SK-N-SH (cell line): ENCODE measurements around the gene HOXB8. TPM values are rescaled to one million over a fixed set of nuclear protein-coding genes. Genes with fewer than 3 reads are reported as not detected.

Experiments
- CTCF ChIA-PET: fragments of 300-600, 350-600 bp; formaldehyde crosslinking; extraction: SDS; loops from one replicate; lab custom pipeline; 2021; lab: Yijun Ruan, JAX
- POLR2A ChIA-PET: fragments of 350-600 bp; sonication (Branson Sonifier 250); formaldehyde crosslinking; extraction: SDS; loops from one replicate; lab custom pipeline; 2020; ENCODE audit warnings: antibody characterized with exemption, inconsistent platforms; lab: Yijun Ruan, JAX
- DNase-seq: peaks from one replicate; pipeline ENCODE4 v3.0.0; 2012
- H2AFZ ChIP-seq: fragments of 200-600 bp; sonication (generic); 2 replicates; pipeline ENCODE4 v1.8.1; 2016; ENCODE audit warnings: antibody characterized with exemption, mild to moderate bottlenecking, low read depth
- H3F3A ChIP-seq: fragments of 200-600 bp; sonication (generic); replicated peaks from 2 replicates; pipeline ENCODE3; 2016; ENCODE audit warnings: antibody characterized with exemption, mild to moderate bottlenecking; ENCODE audit not compliant: insufficient read depth
- H3K27ac ChIP-seq, 2 experiments: fragments of 200-500 bp in 1 of 2; fragments of 200-600 bp in 1 of 2; sonication (Bioruptor generic) in 1 of 2; sonication (generic), shearing (Covaris generic) in 1 of 2; 2 replicates each; pipeline versions ENCODE4 v1.5.1 to v1.6.1; 2014 to 2016; ENCODE audit warnings: low read depth in 2 of 2, inconsistent platforms in 1 of 2, low read length in 1 of 2, mild to moderate bottlenecking in 1 of 2, mixed read lengths in 1 of 2
- H3K27me3 ChIP-seq: fragments of 200-600 bp; sonication (generic), shearing (Covaris generic); 2 replicates; pipeline ENCODE4 v1.6.1; 2016; ENCODE audit warnings: mixed run types; ENCODE audit not compliant: insufficient read depth
- H3K36me3 ChIP-seq, 2 experiments: fragments of 200-500 bp in 1 of 2; fragments of 200-600 bp in 1 of 2; sonication (Bioruptor generic) in 1 of 2; sonication (generic) in 1 of 2; replicated peaks in 1 of 2; 2 replicates each; pipeline versions ENCODE3 to v1.5.1; 2014 to 2016; ENCODE audit warnings: low read length in 1 of 2, mild to moderate bottlenecking in 1 of 2; ENCODE audit not compliant: insufficient read depth in 2 of 2, control insufficient read depth in 1 of 2
- H3K4me1 ChIP-seq, 2 experiments: fragments of 200-500 bp in 1 of 2; fragments of 200-600 bp in 1 of 2; sonication (Bioruptor generic) in 1 of 2; sonication (generic), shearing (Covaris generic) in 1 of 2; 2 replicates each; pipeline versions ENCODE4 v1.5.1 to v1.6.1; 2014 to 2016; ENCODE audit warnings: low read depth in 1 of 2, low read length in 1 of 2, mixed run types in 1 of 2; ENCODE audit not compliant: insufficient read depth in 2 of 2, control insufficient read depth in 1 of 2
- H3K4me2 ChIP-seq: fragments of 200-600 bp; sonication (generic), shearing (Covaris generic); 2 replicates; pipeline ENCODE4 v1.6.1; 2017; ENCODE audit warnings: mixed run types
- H3K4me3 ChIP-seq, 2 experiments: fragments of 200-500 bp in 1 of 2; fragments of 200-600 bp in 1 of 2; sonication (Bioruptor generic) in 1 of 2; sonication (generic), shearing (Covaris generic) in 1 of 2; 2 replicates each; pipeline versions ENCODE4 v1.5.1 to v1.8.1; 2014 to 2016; ENCODE audit warnings: low read depth in 2 of 2, inconsistent platforms in 1 of 2, low read length in 1 of 2, mild to moderate bottlenecking in 1 of 2, mixed read lengths in 1 of 2, moderate library complexity in 1 of 2
- H3K79me2 ChIP-seq: fragments of 200-600 bp; sonication (generic); 2 replicates; pipeline ENCODE4 v1.8.1; 2017; ENCODE audit warnings: mild to moderate bottlenecking; ENCODE audit not compliant: insufficient read depth
- H3K9ac ChIP-seq: fragments of 200-600 bp; sonication (generic); 2 replicates; pipeline ENCODE4 v1.6.1; 2017; ENCODE audit warnings: mixed run types
- H3K9me2 ChIP-seq: fragments of 200-600 bp; sonication (generic); 2 replicates; pipeline ENCODE4 v1.6.1; 2017; ENCODE audit warnings: mixed run types
- H3K9me3 ChIP-seq: fragments of 200-600 bp; sonication (generic); 2 replicates; pipeline ENCODE4 v1.6.1; 2017; ENCODE audit warnings: mixed run types, mild to moderate bottlenecking, moderate library complexity
- H4K20me1 ChIP-seq: fragments of 200-600 bp; sonication (generic); 2 replicates; pipeline ENCODE4 v1.6.1; 2017; ENCODE audit warnings: mild to moderate bottlenecking, mixed run types; ENCODE audit not compliant: insufficient read depth
- EZH2phosphoT487 ChIP-seq: fragments of 200-600 bp; sonication (generic); IDR thresholded peaks from 2 replicates; pipeline ENCODE4 v1.6.1; 2017; ENCODE audit warnings: low read depth, mixed run types, mild to moderate bottlenecking, antibody characterized with exemption, moderate library complexity, borderline replicate concordance
- FOXJ3 ChIP-seq: sonication (generic); formaldehyde crosslinking; IDR thresholded peaks from 2 replicates; pipeline ENCODE4 v1.5.1; 2020; ENCODE audit warnings: mild to moderate bottlenecking, missing genetic modification reagents
- NRF1 ChIP-seq: IDR thresholded peaks from 2 replicates; pipeline ENCODE4 v1.6.1; 2012; ENCODE audit warnings: low read depth, mild to moderate bottlenecking, low read length
- WGBS: methylation state at CpG from one replicate; pipeline ENCODE4 v1.1.6; 2017; ENCODE audit warnings: low lambda C conversion rate; 5-methylcytosine and 5-hydroxymethylcytosine counted together
- polyA plus RNA-seq, 3 experiments: library from polyadenylated mRNA; depleted of rRNA; stranded (reverse); fragments of >200 nt; gene quantifications; 2 replicates each; pipeline ENCODE4 v1.2.3, GENCODE V29; 2012
- small RNA-seq, 7 experiments: library from RNA; depleted of rRNA; stranded (forward); fragments of <200 nt; gene quantifications; one replicate each; pipeline ENCODE3, GENCODE V24; 2012
- TF ChIP-seq, protein P1 (sequence below): IDR thresholded peaks from 2 replicates; pipeline ENCODE4 v1.6.1; 2012; ENCODE audit warnings: mild to moderate bottlenecking, low read depth, low read length, moderate library complexity
- TF ChIP-seq, protein P2 (sequence below): IDR thresholded peaks from 2 replicates; pipeline ENCODE4 v1.4.0; 2012; ENCODE audit warnings: low read depth
- TF ChIP-seq, protein P3 (sequence below): fragments of 150-350 bp; IDR thresholded peaks from 2 replicates; pipeline ENCODE4 v1.6.1; 2017; ENCODE audit warnings: antibody characterized with exemption, low read length, low read depth, borderline replicate concordance

Gene HOXB8
- polyA plus RNA-seq, 1 of the 3 experiments (the other 2 are of a cell fraction) = not detected

DNA sequence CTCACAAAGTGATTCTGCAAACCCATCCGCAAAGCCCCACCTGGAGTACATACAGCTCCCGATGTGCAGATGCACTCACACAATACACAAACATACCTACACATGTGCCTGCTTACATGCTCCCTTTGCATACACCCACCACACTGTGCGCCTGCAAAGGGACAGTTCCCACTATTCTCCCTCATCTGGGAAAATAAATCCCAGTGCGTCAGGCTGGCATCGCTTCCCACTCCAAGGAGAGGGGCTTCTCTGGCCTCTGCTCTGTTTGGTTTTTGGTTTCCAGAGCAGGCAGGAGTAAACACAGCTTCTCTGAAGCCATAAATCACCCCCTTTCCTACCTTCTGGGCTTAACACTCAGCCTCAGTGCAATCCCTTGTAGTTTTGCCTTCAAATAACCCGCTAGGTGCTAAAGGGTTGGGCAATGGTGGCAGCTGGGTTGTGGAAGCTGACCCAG, 51.7 kb downstream of the HOXB8 start:
- Histone ChIP-seq H3K9ac (no peak overlapping the region), H4K20me1 (peaks cover 4% of the 10 kb centered on the region; the same call in 1 of the 2 replicates), H3K27me3 (peaks cover 97% of the 10 kb centered on the region), H3K79me2 (no peaks in the 10 kb centered on the region), H3F3A (no peaks in the 10 kb centered on the region), H2AFZ (no peak overlapping the region), H3K4me2 (no peak overlapping the region), H3K4me1 (peaks cover 0 to 2% of the 10 kb centered on the region in 2 experiments; a peak in 1 of 4 replicates), H3K9me2 (no peaks in the 10 kb centered on the region), H3K27ac (no peak overlapping the region), H3K4me3 (no peak overlapping the region), H3K9me3 (no peaks in the 10 kb centered on the region), H3K36me3 (no peaks in the 10 kb centered on the region)
- TF ChIP-seq EZH2phosphoT487 = 0 out of 2 replicates have a peak, but pooled peaks have one; percentile 44
- TF ChIP-seq FOXJ3 (CRISPR knock-in tag) = no peak
- 19% methylated on average over 6 of the region's 6 CpGs for WGBS
- no peak for DNase-seq
- ChIA-PET CTCF (interaction anchor here (0.7 kb wide), 2 partner anchors 29 to 50 kb away, joined by 3 to 4 read pairs; no protein-coding TSS in a partner anchor), POLR2A (no interaction called here)

DNA sequence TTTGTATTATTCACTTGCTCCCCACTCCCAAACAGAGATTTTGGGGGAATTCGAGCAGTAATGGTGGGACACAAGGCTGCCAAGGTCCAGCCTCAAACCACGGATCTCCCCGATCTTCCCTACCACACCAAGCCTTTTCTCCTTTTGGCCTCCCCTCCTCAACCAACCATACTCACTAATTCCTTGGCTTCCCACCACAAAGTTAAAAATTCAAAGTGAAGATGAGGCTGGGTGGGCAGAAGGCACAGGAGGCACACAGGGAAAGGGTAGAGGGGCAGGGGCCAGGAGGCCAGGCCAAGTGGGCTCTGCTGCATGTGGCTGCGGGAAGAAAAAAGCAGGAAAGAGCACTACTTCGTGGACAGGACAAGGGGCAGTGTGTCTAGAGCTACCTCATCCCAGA, 52.2 kb downstream of the HOXB8 start:
- Histone ChIP-seq H3K27ac (no peak overlapping the region), H2AFZ (no peak overlapping the region), H4K20me1 (peaks cover 4% of the 10 kb centered on the region; the same call in 1 of the 2 replicates), H3K4me1 (peaks cover 0 to 2% of the 10 kb centered on the region in 2 experiments; a peak in 1 of 4 replicates), H3K4me2 (no peak overlapping the region), H3K79me2 (no peaks in the 10 kb centered on the region), H3F3A (no peaks in the 10 kb centered on the region), H3K27me3 (peaks cover 97% of the 10 kb centered on the region), H3K4me3 (no peak overlapping the region), H3K9ac (no peak overlapping the region), H3K9me3 (no peaks in the 10 kb centered on the region), H3K36me3 (no peaks in the 10 kb centered on the region), H3K9me2 (no peaks in the 10 kb centered on the region)
- 15% methylated on average over 5 of the region's 5 CpGs for WGBS
- TF ChIP-seq, protein P1, sequence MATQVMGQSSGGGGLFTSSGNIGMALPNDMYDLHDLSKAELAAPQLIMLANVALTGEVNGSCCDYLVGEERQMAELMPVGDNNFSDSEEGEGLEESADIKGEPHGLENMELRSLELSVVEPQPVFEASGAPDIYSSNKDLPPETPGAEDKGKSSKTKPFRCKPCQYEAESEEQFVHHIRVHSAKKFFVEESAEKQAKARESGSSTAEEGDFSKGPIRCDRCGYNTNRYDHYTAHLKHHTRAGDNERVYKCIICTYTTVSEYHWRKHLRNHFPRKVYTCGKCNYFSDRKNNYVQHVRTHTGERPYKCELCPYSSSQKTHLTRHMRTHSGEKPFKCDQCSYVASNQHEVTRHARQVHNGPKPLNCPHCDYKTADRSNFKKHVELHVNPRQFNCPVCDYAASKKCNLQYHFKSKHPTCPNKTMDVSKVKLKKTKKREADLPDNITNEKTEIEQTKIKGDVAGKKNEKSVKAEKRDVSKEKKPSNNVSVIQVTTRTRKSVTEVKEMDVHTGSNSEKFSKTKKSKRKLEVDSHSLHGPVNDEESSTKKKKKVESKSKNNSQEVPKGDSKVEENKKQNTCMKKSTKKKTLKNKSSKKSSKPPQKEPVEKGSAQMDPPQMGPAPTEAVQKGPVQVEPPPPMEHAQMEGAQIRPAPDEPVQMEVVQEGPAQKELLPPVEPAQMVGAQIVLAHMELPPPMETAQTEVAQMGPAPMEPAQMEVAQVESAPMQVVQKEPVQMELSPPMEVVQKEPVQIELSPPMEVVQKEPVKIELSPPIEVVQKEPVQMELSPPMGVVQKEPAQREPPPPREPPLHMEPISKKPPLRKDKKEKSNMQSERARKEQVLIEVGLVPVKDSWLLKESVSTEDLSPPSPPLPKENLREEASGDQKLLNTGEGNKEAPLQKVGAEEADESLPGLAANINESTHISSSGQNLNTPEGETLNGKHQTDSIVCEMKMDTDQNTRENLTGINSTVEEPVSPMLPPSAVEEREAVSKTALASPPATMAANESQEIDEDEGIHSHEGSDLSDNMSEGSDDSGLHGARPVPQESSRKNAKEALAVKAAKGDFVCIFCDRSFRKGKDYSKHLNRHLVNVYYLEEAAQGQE = no peak
- TF ChIP-seq, protein P2, sequence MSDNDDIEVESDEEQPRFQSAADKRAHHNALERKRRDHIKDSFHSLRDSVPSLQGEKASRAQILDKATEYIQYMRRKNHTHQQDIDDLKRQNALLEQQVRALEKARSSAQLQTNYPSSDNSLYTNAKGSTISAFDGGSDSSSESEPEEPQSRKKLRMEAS = no peak
- no peak for TF ChIP-seq NRF1
- TF ChIP-seq, protein P3, sequence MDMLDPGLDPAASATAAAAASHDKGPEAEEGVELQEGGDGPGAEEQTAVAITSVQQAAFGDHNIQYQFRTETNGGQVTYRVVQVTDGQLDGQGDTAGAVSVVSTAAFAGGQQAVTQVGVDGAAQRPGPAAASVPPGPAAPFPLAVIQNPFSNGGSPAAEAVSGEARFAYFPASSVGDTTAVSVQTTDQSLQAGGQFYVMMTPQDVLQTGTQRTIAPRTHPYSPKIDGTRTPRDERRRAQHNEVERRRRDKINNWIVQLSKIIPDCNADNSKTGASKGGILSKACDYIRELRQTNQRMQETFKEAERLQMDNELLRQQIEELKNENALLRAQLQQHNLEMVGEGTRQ = no peak
- no peak for DNase-seq
- ChIA-PET CTCF (interaction anchor here (0.7 to 1.3 kb wide), 6 partner anchors 25 to 316 kb away, joined by 3 to 6 read pairs (median 3); partner anchors contain the start of gene HOXB5), POLR2A (no interaction called here)

Small RNA genes lying within 50 kb of the gene (small RNA-seq; reads per million reads assigned to genes)
- 0 reads per million in 7 experiments for gene MIR196A1

Other genes with a start within 250 kb of the HOXB8 start
- not detected in 2 replicates for gene SKAP1, start 185.1 kb downstream of the HOXB8 start, polyA plus RNA-seq (2012; rRNA removed)
- not detected in 2 replicates for gene HOXB1, start 84.3 kb downstream of the HOXB8 start, polyA plus RNA-seq (2012; rRNA removed)
- 1.2 and 1.9 TPM in 2 replicates for gene HOXB2, start 70.2 kb downstream of the HOXB8 start, polyA plus RNA-seq (2012; rRNA removed)
- 0.03 TPM in 2 replicates for gene HOXB4, start 36.9 kb downstream of the HOXB8 start, polyA plus RNA-seq (2012; rRNA removed)
- gene HOXB3, start 25.1 kb downstream of the HOXB8 start, polyA plus RNA-seq (2012; rRNA removed) = 0.10 and 0.46 TPM in 2 replicates
- gene HOXB5, start 21.5 kb downstream of the HOXB8 start, polyA plus RNA-seq (2012; rRNA removed) = not detected in 2 replicates
- gene HOXB6, start 10.3 kb downstream of the HOXB8 start, polyA plus RNA-seq (2012; rRNA removed) = not detected in 2 replicates
- gene HOXB7, start 4.3 kb downstream of the HOXB8 start, polyA plus RNA-seq (2012; rRNA removed) = not detected in 2 replicates
- not detected in 2 replicates for gene HOXB9, start 11.1 kb upstream of the HOXB8 start, polyA plus RNA-seq (2012; rRNA removed)
- gene PRAC1, start 107.2 kb upstream of the HOXB8 start, polyA plus RNA-seq (2012; rRNA removed) = not detected in 2 replicates
- gene PRAC2, start 107.9 kb upstream of the HOXB8 start, polyA plus RNA-seq (2012; rRNA removed) = not detected in 2 replicates
- gene HOXB13, start 113.5 kb upstream of the HOXB8 start, polyA plus RNA-seq (2012; rRNA removed) = not detected in 2 replicates
- gene TTLL6, start 201.9 kb upstream of the HOXB8 start, polyA plus RNA-seq (2012; rRNA removed) = 3.1 and 5.1 TPM in 2 replicates
- 49.9 and 67.7 TPM in 2 replicates for gene CALCOCO2, start 215.7 kb upstream of the HOXB8 start, polyA plus RNA-seq (2012; rRNA removed)